Smooth muscle cell (in vitro differentiated cells): ENCODE results near the gene CBR3. TPM values are rescaled to one million over a fixed set of nuclear protein-coding genes. Genes with fewer than 3 reads are reported as not detected.

ENCODE experiments used
- DNase-seq: peaks from one replicate; lab custom pipeline; 2025; ENCODE audit not compliant: unreplicated experiment; lab: John Stamatoyannopoulos, UW
- H2AFZ ChIP-seq: fragments of 200-600 bp; sonication (generic); 2 replicates; pipeline ENCODE4 v1.6.0; 2016; ENCODE audit warnings: antibody characterized with exemption, low read depth, mild to moderate bottlenecking
- H3F3A ChIP-seq: fragments of 200-600 bp; sonication (generic); 2 replicates; pipeline ENCODE4 v1.6.0; 2017; ENCODE audit warnings: antibody characterized with exemption, low read depth
- H3K27ac ChIP-seq: fragments of 200-600 bp; sonication (generic); 2 replicates; pipeline ENCODE4 v1.5.1; 2016; ENCODE audit warnings: low read depth, mild to moderate bottlenecking
- H3K27me3 ChIP-seq: fragments of 200-600 bp; sonication (generic); 2 replicates; pipeline ENCODE4 v1.6.1; 2016; ENCODE audit warnings: low read depth, mild to moderate bottlenecking
- H3K36me3 ChIP-seq: fragments of 200-600 bp; sonication (generic); 2 replicates; pipeline ENCODE4 v1.5.1; 2016; ENCODE audit warnings: low read depth
- H3K4me1 ChIP-seq: fragments of 200-600 bp; sonication (generic); 2 replicates; pipeline ENCODE4 v1.5.1; 2016; ENCODE audit warnings: low read depth
- H3K4me2 ChIP-seq: fragments of 200-600 bp; sonication (generic); 2 replicates; pipeline ENCODE4 v1.6.0; 2016; ENCODE audit warnings: mild to moderate bottlenecking
- H3K4me3 ChIP-seq: fragments of 200-600 bp; sonication (generic); 2 replicates; pipeline ENCODE4 v1.5.1; 2016; ENCODE audit warnings: mild to moderate bottlenecking
- H3K79me2 ChIP-seq: fragments of 200-600 bp; sonication (generic); 2 replicates; pipeline ENCODE4 v1.6.0; 2016; ENCODE audit warnings: low read depth, mild to moderate bottlenecking
- H3K9ac ChIP-seq: fragments of 200-600 bp; sonication (generic); 2 replicates; pipeline ENCODE4 v1.6.0; 2016; ENCODE audit warnings: low read depth
- H3K9me3 ChIP-seq: fragments of 200-600 bp; sonication (generic); replicated peaks from 2 replicates; pipeline ENCODE4 v1.5.1; 2016; ENCODE audit warnings: low read depth
- H4K20me1 ChIP-seq: fragments of 200-600 bp; sonication (generic); 2 replicates; pipeline ENCODE4 v1.6.0; 2016; ENCODE audit warnings: low read depth
- CTCF ChIP-seq: fragments of 200-600 bp; sonication (generic); IDR thresholded peaks from 2 replicates; pipeline ENCODE4 v1.5.1; 2017; ENCODE audit warnings: borderline replicate concordance, mild to moderate bottlenecking, antibody characterized with exemption; ENCODE audit not compliant: insufficient read depth, poor library complexity, severe bottlenecking
- WGBS: methylation state at CpG from one replicate; pipeline ENCODE4 v1.1.7; 2016; ENCODE audit warnings: low lambda C conversion rate; 5-methylcytosine and 5-hydroxymethylcytosine counted together
- polyA plus RNA-seq: library from polyadenylated mRNA; unstranded; fragments of >200 nt; fragmentation: Nextera tagmentation; extraction: Ambion mirVana; gene quantifications from 2 replicates; pipeline ENCODE4 v1.2.1, GENCODE V29; 2016
- total RNA-seq: library from RNA; depleted of rRNA; stranded (reverse); fragments of >200 nt; gene quantifications from 2 replicates; pipeline ENCODE4 v1.2.3, GENCODE V29; 2014

Gene CBR3
- total and polyA plus RNA-seq, 2 experiments from 2014 or later: 0.78 to 3.3 TPM

GRCh38 chr21:36186506-36187399 lies 51.9 kb downstream of the CBR3 start:
- Histone ChIP-seq H3K27ac (no peak overlapping the region), H3F3A (no peaks in the 10 kb centered on the region), H3K79me2 (peaks cover 2% of the 10 kb centered on the region), H2AFZ (no peak overlapping the region), H3K9ac (no peak overlapping the region), H4K20me1 (no peaks in the 10 kb centered on the region), H3K4me2 (no peak overlapping the region), H3K4me1 (no peaks in the 10 kb centered on the region), H3K9me3 (no peaks in the 10 kb centered on the region), H3K4me3 (no peak overlapping the region), H3K27me3 (no peaks in the 10 kb centered on the region), H3K36me3 (no peaks in the 10 kb centered on the region)
- DNase-seq: no peak
- 87% methylated on average over 15 of the region's 18 CpGs for WGBS
- TF ChIP-seq CTCF: no peak

DNA sequence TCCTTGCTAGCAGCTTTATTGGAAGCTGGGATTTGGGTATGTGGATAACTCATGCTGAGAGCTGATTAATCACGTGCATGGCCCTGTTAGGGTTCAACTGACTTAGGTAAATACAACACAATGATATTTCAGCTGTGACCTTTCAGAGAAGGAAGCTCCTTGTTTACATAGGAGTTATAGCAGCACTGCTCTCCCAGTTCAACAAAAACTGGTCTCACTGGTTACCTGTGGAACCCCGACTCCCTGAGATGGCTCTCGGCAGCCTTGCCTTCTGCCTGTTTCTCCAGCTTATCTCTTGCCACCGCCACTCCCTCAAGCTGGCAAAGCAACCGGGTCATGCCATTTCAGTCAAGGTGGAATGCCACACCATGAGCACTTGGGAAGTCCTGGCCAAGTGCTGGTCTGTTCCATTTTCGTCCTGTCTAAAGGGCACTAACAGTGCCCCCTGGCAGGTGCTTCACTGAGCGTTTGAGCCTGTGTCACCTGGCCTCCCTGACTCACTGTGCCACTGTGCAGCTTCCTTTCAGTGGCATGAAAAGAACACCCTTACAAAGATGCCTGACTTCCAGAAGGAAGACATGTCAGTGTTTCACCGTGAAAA lies 53.3 kb downstream of the CBR3 start:
- H3K4me1 ChIP-seq: no peaks in the 10 kb centered on the region
- H3K9me3 ChIP-seq: no peaks in the 10 kb centered on the region
- no peaks in the 10 kb centered on the region for H4K20me1 ChIP-seq
- H3K27ac ChIP-seq: peak overlapping the region; percentile 2
- no peak overlapping the region for H3K9ac ChIP-seq
- TF ChIP-seq CTCF: no peak
- H3K36me3 ChIP-seq: no peaks in the 10 kb centered on the region
- no peak overlapping the region for H3K4me2 ChIP-seq
- no peak overlapping the region for H2AFZ ChIP-seq
- no peak for DNase-seq
- H3F3A ChIP-seq: no peaks in the 10 kb centered on the region
- WGBS: 86% methylated on average over 8 of the region's 8 CpGs
- peaks cover 2% of the 10 kb centered on the region for H3K79me2 ChIP-seq
- no peaks in the 10 kb centered on the region for H3K27me3 ChIP-seq
- no peak overlapping the region for H3K4me3 ChIP-seq

DNA sequence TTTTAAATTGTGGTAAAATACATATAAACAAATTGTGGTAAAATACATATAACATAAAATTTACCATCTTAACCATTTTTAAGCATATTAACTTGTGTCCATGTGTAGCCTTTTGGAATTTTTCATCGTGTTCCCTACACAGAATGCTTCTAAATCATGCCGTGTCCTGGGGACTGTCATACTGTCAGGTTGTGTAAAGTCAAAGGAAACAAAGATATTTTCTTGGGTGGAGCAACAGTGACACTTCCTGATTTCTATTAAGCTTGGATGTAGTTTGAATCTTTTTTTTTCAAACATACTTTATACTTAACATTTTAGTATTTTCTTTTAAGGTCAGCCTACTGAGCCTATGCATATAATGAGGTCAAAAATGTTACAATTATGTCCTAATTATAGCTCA lies 54.1 kb downstream of the CBR3 start:
- no peaks in the 10 kb centered on the region for H4K20me1 ChIP-seq
- no peak overlapping the region for H3K27ac ChIP-seq
- no peaks in the 10 kb centered on the region for H3F3A ChIP-seq
- 76% methylated on average over 2 of the region's 2 CpGs for WGBS
- H3K27me3 ChIP-seq: no peaks in the 10 kb centered on the region
- no peak for TF ChIP-seq CTCF
- H2AFZ ChIP-seq: no peak overlapping the region
- H3K4me1 ChIP-seq: no peaks in the 10 kb centered on the region
- no peak overlapping the region for H3K9ac ChIP-seq
- no peaks in the 10 kb centered on the region for H3K36me3 ChIP-seq
- H3K4me3 ChIP-seq: no peak overlapping the region
- H3K79me2 ChIP-seq: peaks cover 2% of the 10 kb centered on the region
- H3K9me3 ChIP-seq: no peaks in the 10 kb centered on the region
- no peak overlapping the region for H3K4me2 ChIP-seq
- no peak for DNase-seq
